GM19467 (cell line): ENCODE measurements around the gene SELE.

Experiments
- ATAC-seq: cut with Tn5 transposase; IDR thresholded peaks from one replicate; pipeline ENCODE4 v1.9.1; 2021; ENCODE audit warnings: mild to moderate bottlenecking, moderate library complexity; ENCODE audit not compliant: unreplicated experiment

Gene SELE

GRCh38 chr1:169733924-169734323, at the start of gene SELE:
Gene SELE, minus strand, starts transcription at chr1:169734079. Its CDS starts 467 bp downstream, at chr1:169733612.
- ATAC-seq = no peak

- no peak for ATAC-seq
These were observed 48.7 kb upstream of the SELE start for GRCh38 chr1:169782596-169782995.

GRCh38 chr1:169779970-169780369, 46.1 kb upstream of the SELE start:
- no peak for ATAC-seq

GRCh38 chr1:169779150-169779549, 45.3 kb upstream of the SELE start:
- ATAC-seq = no peak

- ATAC-seq = no peak
These were observed 42.6 kb upstream of the SELE start for GRCh38 chr1:169776440-169776839.

- ATAC-seq = no peak
These were observed 34.3 kb upstream of the SELE start for GRCh38 chr1:169768161-169768560.

- ATAC-seq = no peak
These were observed 31.9 kb upstream of the SELE start for GRCh38 chr1:169765580-169766331.

- no peak for ATAC-seq
These were observed 31.0 kb upstream of the SELE start for GRCh38 chr1:169764919-169765318.

- ATAC-seq = no peak
These were observed 28.8 kb upstream of the SELE start for GRCh38 chr1:169762699-169763098.

GRCh38 chr1:169759038-169759437, 25.2 kb upstream of the SELE start:
- no peak for ATAC-seq

GRCh38 chr1:169753549-169753948, 19.7 kb upstream of the SELE start:
- ATAC-seq = no peak

- no peak for ATAC-seq
These were observed 16.2 kb upstream of the SELE start for GRCh38 chr1:169750041-169750440.

- no peak for ATAC-seq
These were observed 12.7 kb upstream of the SELE start for GRCh38 chr1:169746550-169746949.

- no peak for ATAC-seq
These were observed 11.4 kb upstream of the SELE start for GRCh38 chr1:169745015-169745861.

- no peak for ATAC-seq
These were observed 8.0 kb upstream of the SELE start for GRCh38 chr1:169741666-169742394.

GRCh38 chr1:169739980-169740379, 6.1 kb upstream of the SELE start:
- no peak for ATAC-seq

- ATAC-seq = no peak
These were observed 2.4 kb downstream of the SELE start for GRCh38 chr1:169731446-169731845.

GRCh38 chr1:169729991-169730390, 3.9 kb downstream of the SELE start:
- ATAC-seq = no peak

GRCh38 chr1:169727307-169727706, 6.6 kb downstream of the SELE start:
- no peak for ATAC-seq

GRCh38 chr1:169726851-169727250, 7.0 kb downstream of the SELE start:
- no peak for ATAC-seq

- ATAC-seq = no peak
These were observed 7.9 kb downstream of the SELE start for GRCh38 chr1:169725930-169726329.
